GM10248 (cell line): ENCODE data around the gene RLIM.

ENCODE experiments used
- CTCF ChIA-PET: fragments of 300-600 bp; sonication (Branson Sonifier 250); formaldehyde crosslinking; extraction: SDS; loops from one replicate; lab custom pipeline; 2021; ENCODE audit warnings: antibody characterized with exemption; lab: Yijun Ruan, JAX
- POLR2A ChIA-PET: fragments of 350-650 bp; sonication (Branson Sonifier 250); formaldehyde crosslinking; extraction: SDS; loops from one replicate; lab custom pipeline; 2020; ENCODE audit warnings: antibody characterized with exemption; lab: Yijun Ruan, JAX
- DNase-seq: peaks from one replicate; pipeline ENCODE4 v3.0.0; 2012; ENCODE audit errors: extremely low spot score
- TF ChIP-seq, protein P1 (sequence below): IDR thresholded peaks from 2 replicates; pipeline ENCODE4 v1.5.1; 2012; ENCODE audit warnings: mild to moderate bottlenecking, low read depth; ENCODE audit errors: extremely low read depth, missing control alignments, control extremely low read depth

The RLIM gene

DNA sequence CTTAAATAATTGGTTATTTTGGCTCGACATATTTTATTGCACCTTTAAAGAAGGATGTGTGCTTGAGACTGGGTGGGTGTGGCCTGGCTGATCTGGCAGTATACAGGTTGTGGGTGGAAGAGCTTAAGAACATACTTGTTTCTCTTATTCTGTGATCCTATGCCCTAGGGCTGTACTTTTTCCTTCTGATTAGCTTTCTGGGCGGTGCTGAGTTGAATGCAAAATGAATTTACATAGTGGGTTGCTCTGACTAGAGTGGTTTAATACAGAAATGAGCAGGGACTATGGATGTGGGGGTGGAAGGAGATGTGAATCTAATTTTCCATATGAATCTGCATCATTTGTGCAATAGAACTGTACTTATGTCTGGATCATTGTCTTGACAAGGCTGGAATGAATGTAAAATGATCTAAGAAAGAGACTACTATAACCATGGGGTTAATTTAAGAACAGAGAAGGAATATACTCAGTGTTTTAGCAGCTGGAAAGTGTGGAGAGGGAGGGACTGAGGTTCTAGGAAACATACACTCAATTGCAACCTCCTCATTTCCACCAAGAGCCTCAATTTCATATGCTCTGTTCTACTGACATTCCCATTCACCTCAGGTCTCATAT, 73.7 kb downstream of the RLIM start:
- ChIA-PET CTCF (interaction anchor here (0.7 to 1.1 kb wide), 2 partner anchors 157 to 576 kb away, joined by 3 read pairs; no protein-coding TSS in a partner anchor), POLR2A (no interaction called here)
- TF ChIP-seq, protein P1, sequence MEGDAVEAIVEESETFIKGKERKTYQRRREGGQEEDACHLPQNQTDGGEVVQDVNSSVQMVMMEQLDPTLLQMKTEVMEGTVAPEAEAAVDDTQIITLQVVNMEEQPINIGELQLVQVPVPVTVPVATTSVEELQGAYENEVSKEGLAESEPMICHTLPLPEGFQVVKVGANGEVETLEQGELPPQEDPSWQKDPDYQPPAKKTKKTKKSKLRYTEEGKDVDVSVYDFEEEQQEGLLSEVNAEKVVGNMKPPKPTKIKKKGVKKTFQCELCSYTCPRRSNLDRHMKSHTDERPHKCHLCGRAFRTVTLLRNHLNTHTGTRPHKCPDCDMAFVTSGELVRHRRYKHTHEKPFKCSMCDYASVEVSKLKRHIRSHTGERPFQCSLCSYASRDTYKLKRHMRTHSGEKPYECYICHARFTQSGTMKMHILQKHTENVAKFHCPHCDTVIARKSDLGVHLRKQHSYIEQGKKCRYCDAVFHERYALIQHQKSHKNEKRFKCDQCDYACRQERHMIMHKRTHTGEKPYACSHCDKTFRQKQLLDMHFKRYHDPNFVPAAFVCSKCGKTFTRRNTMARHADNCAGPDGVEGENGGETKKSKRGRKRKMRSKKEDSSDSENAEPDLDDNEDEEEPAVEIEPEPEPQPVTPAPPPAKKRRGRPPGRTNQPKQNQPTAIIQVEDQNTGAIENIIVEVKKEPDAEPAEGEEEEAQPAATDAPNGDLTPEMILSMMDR, result no peak
- no peak for DNase-seq

DNA sequence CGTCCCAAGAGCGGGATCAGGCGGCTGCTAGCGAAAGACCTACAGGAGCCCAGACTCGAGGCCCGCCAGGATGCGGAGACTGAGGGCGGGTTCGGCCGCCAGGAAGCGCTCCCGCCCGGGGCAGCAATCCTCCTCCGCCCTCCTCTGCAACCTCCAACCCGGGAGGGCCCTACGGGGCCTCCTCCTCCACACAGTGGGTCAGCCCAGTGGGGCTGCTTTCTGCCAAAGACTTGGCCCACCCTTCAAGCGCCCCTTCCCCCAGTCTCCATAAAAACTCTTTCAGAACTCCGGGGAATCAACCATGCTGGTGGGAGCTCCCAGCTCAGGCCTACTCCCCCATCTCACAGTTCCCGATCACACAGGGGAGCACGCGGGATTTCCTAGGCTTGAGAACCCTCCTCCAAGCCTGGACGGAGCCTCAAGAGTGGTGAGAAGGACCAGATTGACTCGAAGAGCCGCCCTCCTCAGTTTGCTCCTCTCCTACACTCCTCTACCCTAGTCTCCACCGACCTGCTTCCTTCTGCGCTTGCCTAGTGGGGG, 77.5 kb downstream of the RLIM start:
- ChIA-PET POLR2A (no interaction called here), CTCF (interaction anchor here (3.9 kb wide), 1 partner anchor 9 kb away, joined by 24 read pairs; no protein-coding TSS in a partner anchor)
- TF ChIP-seq, protein P1, result no peak
- DNase-seq, result no peak

DNA sequence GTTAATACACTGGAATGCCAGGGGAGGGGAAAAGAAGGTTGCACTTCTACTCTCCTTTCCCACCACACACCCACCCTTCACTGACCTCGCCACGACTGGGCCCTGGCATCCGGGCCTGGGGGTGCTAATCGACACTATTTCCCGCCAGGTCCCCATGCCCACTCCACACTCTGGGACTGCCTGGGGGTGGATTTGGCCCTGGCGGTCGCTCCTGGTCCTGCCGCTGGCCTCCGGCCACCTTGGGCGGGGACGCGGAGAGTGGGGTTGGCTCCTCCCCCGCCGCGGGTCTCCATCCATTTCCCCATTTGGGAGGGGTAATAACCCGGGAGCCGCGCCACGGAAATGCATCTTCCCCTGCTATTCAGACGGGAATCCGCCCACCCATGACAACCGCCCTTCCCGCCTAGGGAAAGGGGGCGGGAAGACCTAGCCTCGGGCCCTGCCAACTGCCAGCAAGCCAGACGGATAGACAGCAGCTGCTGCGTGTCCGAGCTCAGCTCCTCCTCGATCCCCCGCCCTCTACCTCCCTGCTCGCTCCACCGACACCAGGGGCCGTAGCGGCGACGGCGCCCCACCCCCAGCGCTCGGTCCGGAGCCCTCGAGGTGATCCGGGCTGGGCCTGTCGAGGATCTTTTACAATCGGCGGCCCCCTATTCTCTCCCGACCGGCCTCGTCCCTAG, 78.1 kb downstream of the RLIM start:
- CTCF ChIA-PET, result interaction anchor here (1.3 to 3.9 kb wide), 3 partner anchors 9 to 27 kb away, joined by 3 to 24 read pairs (median 3); no protein-coding TSS in a partner anchor
- TF ChIP-seq, protein P1, result peak; percentile 0

DNA sequence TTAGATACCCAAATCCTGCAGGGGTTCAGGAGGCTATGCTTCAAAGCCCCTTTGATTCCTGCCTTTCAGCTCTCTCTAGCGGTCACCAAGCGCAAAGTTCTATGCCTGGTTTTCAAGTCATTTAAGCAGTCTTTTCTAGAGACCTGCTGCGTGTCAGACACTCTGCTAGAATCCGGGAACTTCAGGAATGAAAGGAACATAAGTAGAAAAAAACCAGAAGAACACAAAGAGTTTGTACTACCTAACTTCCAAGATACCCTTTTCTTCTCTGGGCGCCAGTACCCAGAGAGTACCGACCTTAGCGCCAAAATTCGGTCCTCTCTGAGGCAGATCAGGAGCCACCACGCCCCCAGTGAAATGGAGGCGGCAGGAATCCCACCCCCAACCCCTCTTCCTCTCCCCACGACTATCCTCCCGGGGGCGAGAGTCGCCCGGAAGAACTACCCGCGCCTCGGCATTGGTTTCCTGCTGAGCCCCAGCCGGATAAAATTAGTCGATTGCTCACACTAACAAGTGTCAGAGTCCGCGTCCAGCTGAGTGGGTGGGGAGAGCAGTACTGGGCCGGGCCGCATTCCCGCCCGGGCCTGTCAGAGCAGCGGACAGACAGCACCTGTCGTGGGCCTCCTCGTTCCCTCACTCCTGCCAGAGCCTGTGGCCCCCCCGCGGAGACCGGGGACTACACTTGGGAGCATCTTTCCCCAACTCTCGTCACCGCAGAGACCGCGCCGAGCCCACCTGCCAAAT, 78.8 kb downstream of the RLIM start:
- CTCF ChIA-PET, result interaction anchor here (0.9 to 3.9 kb wide), 5 partner anchors 8 to 42 kb away, joined by 3 to 24 read pairs (median 3); no protein-coding TSS in a partner anchor
- TF ChIP-seq, protein P1, result peak; percentile 23
- POLR2A ChIA-PET, result no interaction called here
- peak; percentile 48 for DNase-seq

More for the DNA sequence above, 78.1 kb downstream of the RLIM start:
- POLR2A ChIA-PET, result no interaction called here
- DNase-seq, result peak; percentile 64
